GM23248 (cell line): ENCODE results near the gene MBD2. TPM values are rescaled to one million over a fixed set of nuclear protein-coding genes. Genes with fewer than 3 reads are reported as not detected.
"Not testable (repeated sequence)": the region's sequence is repeated elsewhere in the genome, so short reads cannot be mapped to it uniquely, and the experiment has no call there.

Experiments
- DNase-seq: peaks from one replicate; pipeline ENCODE4 v3.0.0-alpha.2; 2015
- H2AFZ ChIP-seq: fragments of 200-600 bp; sonication (generic); 2 replicates; pipeline ENCODE4 v1.6.1; 2016; ENCODE audit warnings: antibody characterized with exemption
- H3F3A ChIP-seq: fragments of 200-600 bp; sonication (generic); 2 replicates; pipeline ENCODE4 v1.6.1; 2016; ENCODE audit warnings: mild to moderate bottlenecking, antibody characterized with exemption, mixed run types; ENCODE audit not compliant: insufficient read depth
- H3K27ac ChIP-seq: fragments of 200-600 bp; sonication (generic); 2 replicates; pipeline ENCODE4 v1.5.1; 2016; ENCODE audit warnings: mild to moderate bottlenecking
- H3K27me3 ChIP-seq: fragments of 200-600 bp; sonication (generic); replicated peaks from 2 replicates; pipeline ENCODE4 v1.6.1; 2016; ENCODE audit warnings: mild to moderate bottlenecking; ENCODE audit not compliant: insufficient read depth
- H3K36me3 ChIP-seq: fragments of 200-600 bp; sonication (generic); 2 replicates; pipeline ENCODE4 v1.6.1; 2016; ENCODE audit warnings: low read depth, mild to moderate bottlenecking
- H3K4me1 ChIP-seq: fragments of 200-600 bp; sonication (generic); 2 replicates; pipeline ENCODE4 v1.6.1; 2016; ENCODE audit warnings: mild to moderate bottlenecking; ENCODE audit not compliant: insufficient read depth
- H3K4me2 ChIP-seq: fragments of 200-600 bp; sonication (generic); one replicate; pipeline ENCODE4 v1.6.1; 2016; ENCODE audit warnings: mild to moderate bottlenecking; ENCODE audit not compliant: unreplicated experiment
- H3K4me3 ChIP-seq: fragments of 200-600 bp; sonication (generic); 2 replicates; pipeline ENCODE4 v1.5.1; 2016; ENCODE audit warnings: mild to moderate bottlenecking
- H3K79me2 ChIP-seq: fragments of 200-600 bp; sonication (generic); 2 replicates; pipeline ENCODE4 v1.6.1; 2016; ENCODE audit warnings: mild to moderate bottlenecking; ENCODE audit not compliant: insufficient read depth
- H3K9ac ChIP-seq: fragments of 200-600 bp; sonication (generic); 2 replicates; pipeline ENCODE4 v1.6.1; 2016; ENCODE audit warnings: mild to moderate bottlenecking
- H3K9me2 ChIP-seq: fragments of 200-600 bp; sonication (generic); 2 replicates; pipeline ENCODE4 v1.6.1; 2016; ENCODE audit warnings: mixed run types, mild to moderate bottlenecking, moderate library complexity; ENCODE audit not compliant: insufficient read depth
- H3K9me3 ChIP-seq: fragments of 200-600 bp; sonication (generic); one replicate; pipeline ENCODE4 v1.6.1; 2017; ENCODE audit warnings: low read depth
- H4K20me1 ChIP-seq: fragments of 200-600 bp; sonication (generic); 2 replicates; pipeline ENCODE4 v1.6.0; 2016; ENCODE audit not compliant: insufficient read depth
- EZH2 ChIP-seq: fragments of 200-600 bp; sonication (generic); IDR thresholded peaks from 2 replicates; pipeline ENCODE4 v1.6.1; 2018; ENCODE audit warnings: antibody characterized with exemption, mild to moderate bottlenecking; ENCODE audit not compliant: insufficient read depth, poor library complexity, severe bottlenecking
- EZH2phosphoT487 ChIP-seq: fragments of 200-600 bp; sonication (generic); IDR thresholded peaks from 2 replicates; pipeline ENCODE4 v1.6.1; 2018; ENCODE audit warnings: antibody characterized with exemption, moderate library complexity, mild to moderate bottlenecking, low read depth; ENCODE audit not compliant: insufficient read depth
- WGBS, 2 experiments: methylation state at CpG; one replicate each; pipeline ENCODE4 v1.1.6; 2015 to 2017; ENCODE audit warnings: low lambda C conversion rate in 2 of 2, low coverage in 1 of 2; ENCODE audit errors: missing lambda C conversion rate in 2 of 2; 5-methylcytosine and 5-hydroxymethylcytosine counted together
- in situ Hi-C: fragments of 300-500 bp; cut with MboI; formaldehyde crosslinking; loops from 2 replicates; pipeline ENCODE4 v1.15.0; 2020
- polyA plus RNA-seq: library from polyadenylated mRNA; unstranded; fragments of >200 nt; fragmentation: Nextera tagmentation; extraction: Ambion mirVana; gene quantifications from 2 replicates; pipeline ENCODE4 v1.2.1, GENCODE V29; 2016
- total RNA-seq: library from RNA; depleted of rRNA; stranded (reverse); fragments of >200 nt; shearing (Covaris generic); gene quantifications from 2 replicates; pipeline ENCODE4 v1.2.3, GENCODE V29; 2014

Gene MBD2
- total and polyA plus RNA-seq, 2 experiments from 2014 or later: 9.5 to 27.2 TPM

- peaks cover 8% of the 10 kb centered on the region; the same call in 1 of the 2 replicates for H3F3A ChIP-seq
- H3K27ac ChIP-seq: no peak overlapping the region
- H3K4me1 ChIP-seq: no peaks in the 10 kb centered on the region
- H3K9ac ChIP-seq: no peak overlapping the region
- in situ Hi-C loops: no loop called here
- H2AFZ ChIP-seq: no peak overlapping the region
- H4K20me1 ChIP-seq: no peaks in the 10 kb centered on the region
- no peaks in the 10 kb centered on the region for H3K27me3 ChIP-seq
- no peaks in the 10 kb centered on the region for H3K36me3 ChIP-seq
- H3K9me2 ChIP-seq: no peaks in the 10 kb centered on the region
- TF ChIP-seq EZH2 (no peak), EZH2phosphoT487 (no peak)
- H3K79me2 ChIP-seq: peaks cover 6% of the 10 kb centered on the region
- no peak overlapping the region for H3K4me2 ChIP-seq
- H3K4me3 ChIP-seq: no peak overlapping the region
- no peak for DNase-seq
- no peaks in the 10 kb centered on the region for H3K9me3 ChIP-seq
Observed at GRCh38 chr18:54228364-54228763, 3.9 kb upstream of the MBD2 start.

GRCh38 chr18:54223568-54224241 lies 764 bp downstream of the MBD2 start:
- peak overlapping the region; percentile 92 for H3K9ac ChIP-seq
- in situ Hi-C loops: no loop called here
- DNase-seq: peak; percentile 95
- 0 to 3% methylated on average over 13 to 39 of the region's 39 CpGs for WGBS, 2 experiments
- no peaks in the 10 kb centered on the region for H3K9me3 ChIP-seq
- H4K20me1 ChIP-seq: peaks cover 25% of the 10 kb centered on the region
- H3F3A ChIP-seq: peaks cover 24% of the 10 kb centered on the region
- H3K4me2 ChIP-seq: peak overlapping the region; percentile 95
- no peaks in the 10 kb centered on the region for H3K27me3 ChIP-seq
- peaks cover 22% of the 10 kb centered on the region for H3K4me1 ChIP-seq
- TF ChIP-seq EZH2 (no peak), EZH2phosphoT487 (no peak)
- H3K9me2 ChIP-seq: no peaks in the 10 kb centered on the region
- H3K27ac ChIP-seq: peak overlapping the region; percentile 87
- H3K4me3 ChIP-seq: peak overlapping the region; percentile 88
- peak overlapping the region; percentile 53; the same call in 1 of the 2 replicates for H2AFZ ChIP-seq
- H3K79me2 ChIP-seq: peaks cover 52% of the 10 kb centered on the region
- no peaks in the 10 kb centered on the region for H3K36me3 ChIP-seq

GRCh38 chr18:54222922-54223567 lies 1.4 kb downstream of the MBD2 start:
- peak overlapping the region; percentile 88 for H3K4me3 ChIP-seq
- peaks cover 22% of the 10 kb centered on the region for H3K4me1 ChIP-seq
- peak overlapping the region; percentile 95 for H3K4me2 ChIP-seq
- no peak for TF ChIP-seq EZH2
- DNase-seq: no peak
- H3K27ac ChIP-seq: peak overlapping the region; percentile 87
- in situ Hi-C loops: no loop called here
- WGBS, 2 experiments: 8 to 15% methylated on average over 5 of the region's 5 CpGs
- H3F3A ChIP-seq: peaks cover 24% of the 10 kb centered on the region
- no peaks in the 10 kb centered on the region for H3K9me3 ChIP-seq
- H3K9me2 ChIP-seq: no peaks in the 10 kb centered on the region
- peaks cover 59% of the 10 kb centered on the region for H3K79me2 ChIP-seq
- H3K27me3 ChIP-seq: no peaks in the 10 kb centered on the region
- H3K9ac ChIP-seq: peak overlapping the region; percentile 92
- H4K20me1 ChIP-seq: peaks cover 27% of the 10 kb centered on the region
- no peak overlapping the region for H2AFZ ChIP-seq
- H3K36me3 ChIP-seq: no peaks in the 10 kb centered on the region

GRCh38 chr18:54220406-54220805 lies 4.1 kb downstream of the MBD2 start:
- Histone ChIP-seq H3F3A (peaks cover 24% of the 10 kb centered on the region), H2AFZ (no peak overlapping the region), H3K9me3 (no peaks in the 10 kb centered on the region), H4K20me1 (peaks cover 40% of the 10 kb centered on the region), H3K27ac (no peak overlapping the region), H3K9ac (no peak overlapping the region), H3K36me3 (no peaks in the 10 kb centered on the region), H3K4me3 (no peak overlapping the region), H3K79me2 (peaks cover 85% of the 10 kb centered on the region), H3K27me3 (no peaks in the 10 kb centered on the region), H3K9me2 (no peaks in the 10 kb centered on the region), H3K4me2 (no peak overlapping the region), H3K4me1 (peaks cover 31% of the 10 kb centered on the region)
- 53 to 66% methylated on average over 2 of the region's 2 CpGs for WGBS, 2 experiments
- in situ Hi-C loops: no loop called here
- no peak for TF ChIP-seq EZH2
- no peak for TF ChIP-seq EZH2phosphoT487
- DNase-seq: no peak

- H3F3A ChIP-seq: peaks cover 20% of the 10 kb centered on the region
- H3K4me2 ChIP-seq, H3K27me3 ChIP-seq, H3K9me3 ChIP-seq, H2AFZ ChIP-seq, H3K4me3 ChIP-seq, H3K36me3 ChIP-seq, H3K9me2 ChIP-seq, DNase-seq, H3K27ac ChIP-seq, H3K9ac ChIP-seq, in situ Hi-C loops: not testable (repeated sequence)
- H3K4me1 ChIP-seq: peaks cover 31% of the 10 kb centered on the region
- H3K79me2 ChIP-seq: peaks cover 100% of the 10 kb centered on the region
- peaks cover 40% of the 10 kb centered on the region for H4K20me1 ChIP-seq
- 92 to 95% methylated on average over 6 of the region's 6 CpGs for WGBS, 2 experiments
Observed at GRCh38 chr18:54218803-54219202, 5.7 kb downstream of the MBD2 start.
